ENCODE data around the gene OR4D6. TPM values are rescaled to one million over a fixed set of nuclear protein-coding genes. Genes with fewer than 3 reads are reported as not detected.

OR4D6 gene
- total and polyA plus RNA-seq, 2 donors (not counting 3 experiments of a cell fraction or from before 2014, with no cell fraction given), result not detected

GRCh38 chr11:59479906-59480305, 23.1 kb downstream of the OR4D6 start:
- no peak overlapping the region for H3K27ac ChIP-seq (ENCODE audit: insufficient read depth, low read depth, low read length)
- FAIRE-seq (no peak), DNase-seq (ENCODE audit: low read depth, low spot score) (no peak)
- no peaks in the 10 kb centered on the region for H3K4me1 ChIP-seq (ENCODE audit: control insufficient read depth, extremely low read depth, insufficient read depth, low read length)
- no peaks in the 10 kb centered on the region for H3K79me2 ChIP-seq (ENCODE audit: control insufficient read depth, insufficient read depth, low read length)
- no peaks in the 10 kb centered on the region for H3K9me1 ChIP-seq (replicated peaks; ENCODE audit: control insufficient read depth, extremely low read depth, insufficient read depth, low read length)
- intact Hi-C loops (cut with micrococcal nuclease), result no loop called here
- TF ChIP-seq FOS (IDR thresholded peaks at IDR 0.05; ENCODE audit: borderline replicate concordance, insufficient read depth, low read length) (no peak), MYC (IDR thresholded peaks at IDR 0.05; ENCODE audit: low read depth, low read length) (no peak), JUN (IDR thresholded peaks at IDR 0.05; ENCODE audit: borderline replicate concordance, insufficient read depth, insufficient read length, low read depth) (no peak), POLR2AphosphoS5 (IDR thresholded peaks at IDR 0.05; ENCODE audit: insufficient read depth, low read depth, low read length) (no peak), POLR2A (IDR thresholded peaks at IDR 0.05; ENCODE audit: low read depth, low read length) (no peak), GATA2 (IDR thresholded peaks at IDR 0.05; ENCODE audit: insufficient read depth, insufficient read length, low read depth, low read length) (no peak), EZH2 (IDR thresholded peaks at IDR 0.05; ENCODE audit: borderline replicate concordance, low read depth, low read length, severe bottlenecking) (no peak)
- TF ChIP-seq, protein P1, sequence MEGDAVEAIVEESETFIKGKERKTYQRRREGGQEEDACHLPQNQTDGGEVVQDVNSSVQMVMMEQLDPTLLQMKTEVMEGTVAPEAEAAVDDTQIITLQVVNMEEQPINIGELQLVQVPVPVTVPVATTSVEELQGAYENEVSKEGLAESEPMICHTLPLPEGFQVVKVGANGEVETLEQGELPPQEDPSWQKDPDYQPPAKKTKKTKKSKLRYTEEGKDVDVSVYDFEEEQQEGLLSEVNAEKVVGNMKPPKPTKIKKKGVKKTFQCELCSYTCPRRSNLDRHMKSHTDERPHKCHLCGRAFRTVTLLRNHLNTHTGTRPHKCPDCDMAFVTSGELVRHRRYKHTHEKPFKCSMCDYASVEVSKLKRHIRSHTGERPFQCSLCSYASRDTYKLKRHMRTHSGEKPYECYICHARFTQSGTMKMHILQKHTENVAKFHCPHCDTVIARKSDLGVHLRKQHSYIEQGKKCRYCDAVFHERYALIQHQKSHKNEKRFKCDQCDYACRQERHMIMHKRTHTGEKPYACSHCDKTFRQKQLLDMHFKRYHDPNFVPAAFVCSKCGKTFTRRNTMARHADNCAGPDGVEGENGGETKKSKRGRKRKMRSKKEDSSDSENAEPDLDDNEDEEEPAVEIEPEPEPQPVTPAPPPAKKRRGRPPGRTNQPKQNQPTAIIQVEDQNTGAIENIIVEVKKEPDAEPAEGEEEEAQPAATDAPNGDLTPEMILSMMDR (IDR thresholded peaks at IDR 0.05; ENCODE audit: extremely low read depth in 1 of 2, insufficient read depth in 1 of 2, low read depth in 1 of 2, low read length in 2 of 2), result no peak
- TF ChIP-seq, protein P2, sequence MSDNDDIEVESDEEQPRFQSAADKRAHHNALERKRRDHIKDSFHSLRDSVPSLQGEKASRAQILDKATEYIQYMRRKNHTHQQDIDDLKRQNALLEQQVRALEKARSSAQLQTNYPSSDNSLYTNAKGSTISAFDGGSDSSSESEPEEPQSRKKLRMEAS (IDR thresholded peaks at IDR 0.05; ENCODE audit: insufficient read depth, insufficient read length), result no peak
- CTCF ChIA-PET, result no interaction called here
- no peak overlapping the region for H3K4me3 ChIP-seq (replicated peaks in 1 of 3; ENCODE audit: insufficient read depth in 1 of 3, low read depth in 1 of 3, low read length in 3 of 3)
- no peak overlapping the region for H3K9ac ChIP-seq (replicated peaks; ENCODE audit: extremely low read depth, insufficient read depth, low read length)
- dilution Hi-C loops (cut with MboI; ENCODE audit: extremely low pct_ligation_motif_present, low sequenced_read_pairs), result no loop called here
- no peaks in the 10 kb centered on the region for H4K20me1 ChIP-seq (replicated peaks; ENCODE audit: control insufficient read depth, extremely low read depth, insufficient read depth, low read length)
- H3K27me3 ChIP-seq (ENCODE audit: control insufficient read depth in 2 of 2, insufficient read depth in 2 of 2, low read length in 2 of 2), result no peaks in the 10 kb centered on the region
- POLR2A ChIA-PET, result no interaction called here
- BruUV-seq (replicated peaks), result no TSS peak
- no peaks in the 10 kb centered on the region for H3K36me3 ChIP-seq (ENCODE audit: control insufficient read depth in 2 of 2, extremely low read depth in 1 of 2, insufficient read depth in 2 of 2, low read length in 2 of 2)
- H3K9me3 ChIP-seq (replicated peaks; ENCODE audit: control insufficient read depth, insufficient read depth, low read length), result no peaks in the 10 kb centered on the region
- H2AFZ ChIP-seq (ENCODE audit: low read depth, low read length), result no peak overlapping the region
- H3K4me2 ChIP-seq (ENCODE audit: insufficient read depth, low read length), result no peak overlapping the region
